Stimulated activated CD8-positive, alpha-beta memory T cell treated with anti-CD3 and anti-CD28 coated beads, Interleukin-12 subunit alpha, Interleukin-12 subunit beta, amount 100 ng/mL, for 4 hours (primary cell): ENCODE data around the gene PLCH1.

Source experiments
- DNase-seq: peaks from one replicate; pipeline ENCODE4 v3.0.0-alpha.2; 2020; ENCODE audit warnings: low read depth

Gene PLCH1

GRCh38 chr3:155465664-155466063 lies 279.2 kb downstream of the PLCH1 start:
- no peak for DNase-seq

- no peak for DNase-seq
Observed at GRCh38 chr3:155462672-155463071, 282.2 kb downstream of the PLCH1 start.

GRCh38 chr3:155457591-155457990 lies 287.3 kb downstream of the PLCH1 start:
- DNase-seq: no peak

GRCh38 chr3:155455765-155456164 lies 289.1 kb downstream of the PLCH1 start:
- DNase-seq: no peak

- DNase-seq: no peak
Observed at GRCh38 chr3:155453512-155453911, 291.4 kb downstream of the PLCH1 start.

GRCh38 chr3:155449613-155450267 lies 295.1 kb downstream of the PLCH1 start:
- DNase-seq: no peak

- no peak for DNase-seq
Observed at GRCh38 chr3:155448531-155448930, 296.3 kb downstream of the PLCH1 start.

- DNase-seq: no peak
Observed at GRCh38 chr3:155446366-155446765, 298.5 kb downstream of the PLCH1 start.

- no peak for DNase-seq
Observed at GRCh38 chr3:155444771-155445170, 300.1 kb downstream of the PLCH1 start.

- DNase-seq: no peak
Observed at GRCh38 chr3:155443815-155444214, 301.1 kb downstream of the PLCH1 start.

GRCh38 chr3:155442072-155442471 lies 302.8 kb downstream of the PLCH1 start:
- DNase-seq: no peak

- DNase-seq: no peak
Observed at GRCh38 chr3:155441506-155441905, 303.4 kb downstream of the PLCH1 start.

- no peak for DNase-seq
Observed at GRCh38 chr3:155441026-155441425, 303.8 kb downstream of the PLCH1 start.

- no peak for DNase-seq
Observed at GRCh38 chr3:155435821-155436220, 309.1 kb downstream of the PLCH1 start.

- DNase-seq: no peak
Observed at GRCh38 chr3:155431856-155432570, 312.9 kb downstream of the PLCH1 start.

GRCh38 chr3:155428563-155428962 lies 316.3 kb downstream of the PLCH1 start:
- DNase-seq: no peak

GRCh38 chr3:155426524-155427230 lies 318.2 kb downstream of the PLCH1 start:
- DNase-seq: no peak

- DNase-seq: no peak
Observed at GRCh38 chr3:155425396-155425795, 319.5 kb downstream of the PLCH1 start.

GRCh38 chr3:155424323-155424710 lies 320.6 kb downstream of the PLCH1 start:
- no peak for DNase-seq

GRCh38 chr3:155423526-155424322 lies 321.1 kb downstream of the PLCH1 start:
- no peak for DNase-seq

- no peak for DNase-seq
Observed at GRCh38 chr3:155420881-155421486, 323.9 kb downstream of the PLCH1 start.

- DNase-seq: no peak
Observed at GRCh38 chr3:155420406-155420805, 324.5 kb downstream of the PLCH1 start.
